Suppressor macrophage treated with lipopolysaccharide for 1 hour (primary cell): Measurements from ENCODE around the gene AIG1.
"Not testable (repeated sequence)": the region's sequence is repeated elsewhere in the genome, so short reads cannot be mapped to it uniquely, and the experiment has no call there.

Experiments used
- DNase-seq, 3 donors: peaks; one replicate each; pipeline ENCODE4 v3.0.0-alpha.2; 2020 to 2022

AIG1 gene, protein sequence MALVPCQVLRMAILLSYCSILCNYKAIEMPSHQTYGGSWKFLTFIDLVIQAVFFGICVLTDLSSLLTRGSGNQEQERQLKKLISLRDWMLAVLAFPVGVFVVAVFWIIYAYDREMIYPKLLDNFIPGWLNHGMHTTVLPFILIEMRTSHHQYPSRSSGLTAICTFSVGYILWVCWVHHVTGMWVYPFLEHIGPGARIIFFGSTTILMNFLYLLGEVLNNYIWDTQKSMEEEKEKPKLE

DNA sequence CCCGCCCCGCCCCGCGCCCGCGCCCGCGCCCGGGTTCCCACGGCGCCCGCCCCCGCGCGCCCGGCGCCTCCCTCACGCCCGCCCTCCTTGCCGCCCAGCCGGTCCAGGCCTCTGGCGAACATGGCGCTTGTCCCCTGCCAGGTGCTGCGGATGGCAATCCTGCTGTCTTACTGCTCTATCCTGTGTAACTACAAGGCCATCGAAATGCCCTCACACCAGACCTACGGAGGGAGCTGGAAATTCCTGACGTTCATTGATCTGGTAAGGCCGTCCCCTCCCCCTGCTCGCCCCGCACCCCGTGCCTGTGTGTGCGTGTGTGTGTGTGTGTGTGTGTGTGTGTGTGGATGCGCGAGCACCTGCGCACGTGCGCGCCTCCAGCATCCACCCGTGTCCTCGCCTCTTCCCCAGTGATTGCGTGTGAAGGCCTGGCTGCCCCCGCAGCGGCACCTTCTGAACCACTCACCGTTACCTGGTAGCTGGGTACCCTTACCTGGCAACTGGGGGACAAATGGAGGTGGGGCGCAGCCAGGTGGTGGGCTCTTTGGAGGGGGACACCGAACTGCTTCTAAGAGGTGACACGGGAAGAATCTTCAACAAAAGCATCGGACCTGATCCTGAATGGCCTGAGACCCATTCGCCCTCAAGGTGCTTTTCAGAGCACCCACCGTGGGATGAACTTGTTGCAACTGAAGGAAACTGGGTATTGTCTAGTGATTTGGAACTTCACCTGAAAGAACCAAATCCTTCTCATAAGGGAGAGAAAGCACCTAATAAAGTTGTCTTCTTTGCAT lies at the start of gene AIG1:
TSS of gene AIG1 (plus strand) at position 84 of the 791 bp plus-strand sequence. CDS start at position 121, 37 bp downstream.
- peak in 1 of 3 donors; percentile 92 for DNase-seq

- DNase-seq = no peak
Measured at GRCh38 chr6:143014764-143015163, 45.9 kb upstream of the AIG1 start.

DNA sequence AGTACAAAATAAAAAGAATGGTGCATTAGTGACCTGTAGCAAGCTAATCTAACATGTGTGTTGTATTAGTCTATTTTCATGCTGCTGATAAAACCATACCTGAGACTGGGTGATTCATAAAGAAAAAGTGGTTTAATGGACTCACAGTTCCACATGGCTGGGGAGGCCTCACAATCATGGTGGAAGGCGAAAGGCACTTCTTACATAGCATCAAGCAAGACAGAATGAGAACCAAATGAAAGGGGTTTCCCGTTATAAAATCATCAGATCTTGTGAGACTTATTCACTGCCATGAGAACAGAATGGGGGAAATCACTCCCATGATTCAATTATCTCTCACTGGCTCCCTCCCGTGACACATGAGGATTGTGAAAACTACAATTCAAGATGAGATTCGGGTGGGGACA lies 45.4 kb upstream of the AIG1 start:
- DNase-seq = peak; percentile 66 to 88 (median 76)

DNA sequence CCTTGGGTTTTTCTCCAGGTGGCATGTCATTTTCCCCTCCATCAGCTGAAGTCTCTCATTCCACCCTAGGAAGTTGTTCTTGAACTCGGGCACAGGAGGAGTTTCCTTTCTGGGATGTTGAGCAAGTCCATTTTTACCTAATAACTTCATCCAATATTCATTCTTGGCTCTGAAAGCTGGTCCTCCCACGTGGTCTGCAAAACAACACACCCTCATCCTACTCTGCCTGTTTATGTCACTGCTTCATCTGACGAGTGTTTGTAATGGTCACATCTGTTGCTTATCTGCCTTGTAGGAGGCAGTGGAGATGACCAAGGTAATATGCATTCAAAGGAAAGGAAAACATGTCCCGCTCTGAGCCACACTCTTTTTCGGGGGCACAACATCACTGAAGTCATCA lies 41.7 kb upstream of the AIG1 start:
- no peak for DNase-seq

GRCh38 chr6:143020862-143021261 lies 39.8 kb upstream of the AIG1 start:
- DNase-seq = peak in 1 of 3 donors; percentile 52

DNA sequence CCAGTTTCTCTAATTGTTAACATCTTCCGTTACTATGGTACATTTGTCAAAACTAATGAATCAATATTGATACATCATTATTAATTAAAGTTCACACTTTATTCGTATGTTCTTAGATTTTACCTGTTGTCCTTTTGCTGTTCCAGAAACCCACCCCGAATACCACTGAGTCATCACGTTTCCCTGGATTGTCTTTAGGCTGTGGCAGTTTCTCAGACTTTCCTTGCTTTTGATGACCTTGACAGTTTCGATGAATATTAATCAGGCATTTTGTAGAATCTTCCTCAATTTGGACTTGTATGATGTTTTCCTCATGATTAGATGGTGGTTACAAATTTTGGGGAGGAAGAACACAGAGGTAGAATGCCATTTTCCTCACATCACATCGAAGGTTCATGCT lies 39.1 kb upstream of the AIG1 start:
- DNase-seq = no peak

DNA sequence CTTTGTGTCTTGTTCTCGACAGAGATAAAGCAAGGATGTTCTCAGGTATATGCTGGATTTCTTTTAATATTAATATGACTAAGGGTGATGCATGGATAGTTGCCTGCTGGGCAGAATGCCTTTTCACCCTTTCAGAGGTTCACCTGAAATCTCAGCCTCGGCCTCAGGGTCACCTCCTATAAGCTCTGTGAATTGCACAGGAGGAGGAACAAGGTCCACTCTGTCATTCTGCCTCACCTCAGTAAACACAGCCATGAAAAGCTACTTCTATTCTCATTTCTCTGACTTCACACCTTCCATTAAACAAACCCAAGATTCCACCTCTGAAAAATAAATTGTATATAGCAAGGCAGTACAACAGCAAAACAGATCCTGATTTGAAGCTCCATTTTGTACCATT lies 38.1 kb upstream of the AIG1 start:
- DNase-seq = no peak

DNA sequence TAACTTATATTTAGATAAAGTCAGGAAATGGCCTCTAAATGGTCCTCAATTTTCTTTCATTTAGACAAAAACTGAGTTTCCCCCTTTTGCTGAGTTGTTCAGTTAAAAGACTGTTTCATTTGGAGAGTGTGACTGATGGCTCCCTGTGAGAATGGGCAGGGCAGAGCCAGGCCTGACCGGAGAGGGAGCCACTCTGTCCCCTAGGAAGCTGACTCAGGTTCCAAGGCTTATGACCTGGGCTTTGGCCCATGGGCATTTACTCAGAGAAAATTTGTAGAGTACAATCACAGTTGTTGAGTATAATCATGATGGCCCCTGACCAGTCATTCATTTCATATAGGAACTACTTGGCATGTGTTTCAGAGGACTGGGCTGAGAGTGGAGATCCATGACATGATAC lies 37.0 kb upstream of the AIG1 start:
- peak in 1 of 3 donors; percentile 31 for DNase-seq

GRCh38 chr6:143024977-143025376 lies 35.7 kb upstream of the AIG1 start:
- no peak for DNase-seq

DNA sequence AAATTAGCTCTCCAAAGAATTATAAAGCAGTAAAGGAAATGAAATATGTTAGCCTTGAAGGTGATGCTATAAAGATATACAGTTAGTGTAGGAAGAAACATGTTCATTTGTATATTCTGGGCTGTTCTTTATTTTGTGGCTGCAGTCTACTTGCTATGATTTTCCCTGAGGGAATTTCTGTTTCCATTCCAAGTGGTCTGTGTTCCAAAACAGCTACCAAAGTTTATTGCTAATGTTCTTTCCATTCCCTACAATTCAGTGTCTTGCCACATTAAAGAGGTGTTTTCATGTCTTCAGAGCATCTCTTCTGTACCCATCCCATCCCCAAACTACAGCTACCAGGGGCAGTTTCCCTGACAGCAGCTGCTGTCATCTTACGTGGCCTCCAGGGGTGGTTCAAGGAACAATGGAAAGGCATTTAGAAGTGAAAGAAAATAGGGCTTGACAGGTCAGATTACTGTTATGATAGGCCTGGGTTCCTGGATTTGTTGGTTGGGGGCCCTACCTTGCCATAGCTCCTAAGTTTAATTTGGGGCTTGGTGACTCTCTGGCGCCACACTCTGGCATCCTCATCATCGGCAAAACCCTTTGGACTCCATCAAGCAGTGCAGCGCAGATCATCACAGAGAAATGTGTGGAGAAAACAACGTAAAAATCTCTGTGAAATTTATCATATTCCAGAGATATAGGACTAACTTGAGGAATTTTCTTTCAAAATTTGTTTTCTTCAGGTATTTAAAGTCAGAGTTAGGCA lies 33.8 kb upstream of the AIG1 start:
- DNase-seq = peak; percentile 58 to 66 (median 62)

DNA sequence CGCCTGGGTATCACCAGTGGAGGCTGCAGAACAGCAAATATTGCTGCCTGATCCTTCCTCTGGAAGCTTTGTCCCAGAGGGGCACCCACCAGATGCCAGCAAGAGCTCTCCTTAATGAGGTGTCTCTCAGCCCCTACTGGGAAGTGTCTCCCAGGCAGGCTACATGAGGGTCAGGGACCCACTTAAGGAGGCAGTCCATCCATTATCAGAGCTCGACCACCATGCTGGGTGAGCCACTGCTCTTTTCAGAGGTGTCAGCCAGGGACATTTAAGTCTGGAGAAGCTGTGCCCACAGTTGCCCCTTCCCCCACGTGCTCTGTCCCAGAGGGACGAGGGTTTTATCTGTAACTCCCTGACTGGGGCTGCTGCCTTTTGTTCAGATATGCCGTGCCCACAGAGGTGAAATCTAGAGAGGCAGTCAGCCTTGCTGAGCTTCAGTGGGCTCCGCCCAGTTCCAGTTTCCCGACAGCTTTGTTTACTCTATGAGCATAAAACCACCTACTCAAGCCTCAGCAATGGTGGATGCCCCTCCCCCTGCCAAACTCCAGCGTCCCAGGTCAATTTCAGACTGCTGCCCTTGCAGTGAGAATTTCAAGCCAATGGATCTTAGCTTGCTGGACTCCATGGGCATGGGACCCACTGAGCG lies 25.9 kb upstream of the AIG1 start:
- no peak for DNase-seq

GRCh38 chr6:143037470-143037869 lies 23.2 kb upstream of the AIG1 start:
- no peak for DNase-seq

- DNase-seq = no peak
Measured at GRCh38 chr6:143038833-143039232, 21.9 kb upstream of the AIG1 start.

- DNase-seq = no peak
Measured at GRCh38 chr6:143039548-143039947, 21.1 kb upstream of the AIG1 start.

- no peak for DNase-seq
Measured at GRCh38 chr6:143040018-143040417, 20.7 kb upstream of the AIG1 start.

- not testable (repeated sequence) for DNase-seq
Measured at GRCh38 chr6:143044345-143044744, 16.3 kb upstream of the AIG1 start.

DNA sequence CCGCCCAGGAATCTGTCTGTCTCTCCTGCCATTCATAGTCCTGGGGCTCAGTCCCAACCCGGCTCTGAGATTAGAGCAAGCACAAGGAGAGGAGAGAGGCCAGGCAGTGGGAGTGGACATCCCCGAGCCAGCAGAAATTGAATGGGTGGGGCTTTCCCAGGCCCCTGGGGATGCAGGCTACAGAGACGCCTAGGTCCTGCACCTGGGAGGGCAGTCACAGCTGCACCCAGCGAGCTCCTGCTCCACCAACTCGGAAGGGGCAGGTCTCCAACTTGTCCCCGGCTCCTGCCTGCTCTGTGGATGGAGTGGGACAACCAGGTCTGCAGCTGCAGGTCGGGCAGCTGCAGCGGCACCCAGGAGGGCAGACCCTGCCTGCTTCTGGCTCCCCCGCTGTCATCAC lies 11.1 kb upstream of the AIG1 start:
- no peak for DNase-seq

DNA sequence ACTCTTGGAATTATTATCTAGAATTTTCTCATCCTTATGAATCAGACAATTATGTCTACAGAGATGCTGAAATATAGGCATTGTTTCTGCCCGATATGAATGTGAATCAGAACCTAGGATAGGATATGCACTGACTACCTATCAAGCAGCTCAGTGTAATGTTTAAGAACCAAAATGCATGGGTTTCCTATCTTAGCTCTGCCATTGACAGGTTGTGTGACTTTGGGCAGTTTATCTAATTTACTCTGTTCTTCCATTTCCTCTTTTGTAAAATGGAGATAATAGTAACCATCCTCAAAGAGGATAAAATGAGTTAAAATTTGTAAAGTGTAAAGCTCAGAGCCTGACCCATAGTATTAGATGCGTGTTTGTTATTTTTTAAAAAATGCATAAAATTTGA lies 10.2 kb upstream of the AIG1 start:
- DNase-seq = no peak

DNA sequence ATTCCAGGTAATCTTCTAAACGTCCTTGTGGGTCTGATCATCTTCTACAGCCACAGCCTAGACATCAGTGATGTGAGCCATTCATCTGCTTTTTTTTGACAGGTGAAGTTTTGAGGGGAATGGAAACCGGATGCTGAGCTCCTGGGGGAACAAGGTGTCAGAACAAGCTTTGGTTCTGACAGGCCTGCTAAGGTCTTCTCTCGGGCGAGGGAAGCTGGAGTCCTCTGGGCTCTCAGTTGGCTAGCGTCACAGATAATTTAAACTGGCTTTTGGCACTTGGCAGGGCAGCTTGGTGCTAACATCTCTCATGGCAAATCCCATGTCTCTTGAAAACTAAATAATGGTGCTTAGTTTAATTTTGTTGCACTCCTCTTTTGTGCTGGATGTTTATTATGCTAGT lies 8.4 kb upstream of the AIG1 start:
- no peak for DNase-seq

DNA sequence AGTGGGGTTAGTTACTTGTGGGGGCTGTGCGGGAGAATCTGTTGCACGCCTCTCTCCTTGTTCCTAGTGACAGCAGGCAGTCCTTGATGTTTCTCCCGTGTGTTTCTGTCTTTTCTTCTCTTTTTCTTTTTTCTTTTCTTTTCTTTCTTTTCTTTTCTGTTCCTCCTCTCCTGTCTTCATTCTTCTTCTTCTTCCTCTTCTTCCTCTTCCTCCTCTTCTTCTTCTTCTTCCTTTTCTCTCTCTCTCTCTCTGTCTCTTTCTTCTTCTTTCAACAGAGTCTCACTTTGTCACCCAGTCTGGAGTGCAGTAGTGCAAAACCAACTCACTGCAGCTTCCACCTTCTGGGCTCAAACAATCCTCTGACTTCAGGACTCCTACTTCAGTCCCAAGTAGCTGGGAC lies 6.8 kb upstream of the AIG1 start:
- DNase-seq = no peak

GRCh38 chr6:143054329-143054728 lies 6.4 kb upstream of the AIG1 start:
- DNase-seq = no peak

DNA sequence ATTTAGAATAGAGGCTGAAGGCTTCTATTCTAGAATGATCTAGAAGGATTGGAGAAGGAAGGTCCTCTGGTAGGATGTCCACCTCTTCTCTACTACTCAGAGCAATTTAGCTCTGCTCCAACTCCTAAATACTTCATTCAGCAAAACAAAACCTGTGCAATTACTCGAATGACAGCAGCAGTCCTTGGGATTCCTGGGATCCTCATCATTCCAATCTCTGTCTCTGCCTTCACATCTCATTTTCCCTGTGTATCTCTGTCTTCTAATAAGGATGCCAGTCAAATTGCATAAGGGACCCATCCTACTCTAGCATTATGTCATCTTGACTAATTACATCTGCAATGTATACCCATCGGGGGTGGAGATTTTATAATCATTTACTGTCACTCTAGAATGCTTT lies 5.5 kb upstream of the AIG1 start:
- DNase-seq = no peak

DNA sequence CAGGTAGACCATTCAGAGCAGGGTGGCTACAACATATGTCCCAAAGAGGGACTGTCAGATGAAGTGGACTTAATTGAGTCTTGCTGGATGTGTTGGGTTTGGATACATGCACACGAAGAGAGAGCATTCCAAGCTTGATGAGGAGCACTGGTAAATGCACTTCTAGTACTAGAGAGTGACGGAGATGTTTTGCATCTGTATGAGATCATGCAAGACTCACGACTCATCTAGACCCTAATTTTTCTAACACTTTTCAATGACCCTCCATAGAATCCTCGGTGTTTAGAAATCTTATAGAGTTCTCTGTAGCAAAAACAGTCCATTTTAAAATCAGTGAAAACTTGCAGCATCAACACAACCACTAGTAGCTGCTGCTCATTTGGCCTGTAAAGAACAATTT lies 4.8 kb upstream of the AIG1 start:
- DNase-seq = no peak
